Endothelial cell of umbilical vein (primary cell): ENCODE data around the gene GGA3. TPM values are rescaled to one million over a fixed set of nuclear protein-coding genes. Genes with fewer than 3 reads are reported as not detected.

ENCODE experiments used
- BruUV-seq: library from RNA; stranded (reverse); fragments of 400-500 nt; replicated peaks from 2 replicates; lab custom pipeline; 2021; lab: Mats Ljungman, UMichigan
- CTCF ChIA-PET: fragments of 300-600, 350-600 bp; sonication (Branson Sonifier 250); formaldehyde crosslinking; loops from one replicate; lab custom pipeline; 2021; ENCODE audit warnings: antibody characterized with exemption, inconsistent platforms; lab: Charles Lee
- POLR2A ChIA-PET: fragments of 300-600, 350-600 bp; sonication (Branson Sonifier 250); formaldehyde crosslinking; loops from one replicate; lab custom pipeline; 2021; ENCODE audit warnings: antibody characterized with exemption, inconsistent platforms; lab: Charles Lee
- DNase-seq: peaks from one replicate; pipeline ENCODE4 v3.0.0-alpha.2; 2011; ENCODE audit warnings: low read depth, low spot score
- FAIRE-seq: peaks from 2 replicates; lab custom pipeline; 2011; peaks lifted over from hg19 to GRCh38; lab: Jason Lieb, UNC
- H2AFZ ChIP-seq: 2 replicates; pipeline ENCODE4 v1.6.0; 2012; ENCODE audit warnings: low read depth, low read length, control low read depth, inconsistent platforms
- H3K27ac ChIP-seq: 2 replicates; pipeline ENCODE4 v1.5.1; 2011; ENCODE audit warnings: low read depth, mild to moderate bottlenecking, control low read depth, low read length, moderate library complexity; ENCODE audit not compliant: insufficient read depth
- H3K27me3 ChIP-seq, 2 experiments: 2 replicates each; pipeline versions ENCODE4 v1.6.0 to v1.6.1; 2011; ENCODE audit warnings: low read length in 2 of 2, mixed read lengths in 1 of 2; ENCODE audit not compliant: control insufficient read depth in 2 of 2, insufficient read depth in 2 of 2
- H3K36me3 ChIP-seq, 2 experiments: 2 replicates in 1 of 2; 3 replicates in 1 of 2; pipeline ENCODE4 v1.5.1; 2011; ENCODE audit warnings: low read length in 2 of 2, mild to moderate bottlenecking in 1 of 2, moderate library complexity in 1 of 2; ENCODE audit not compliant: control insufficient read depth in 2 of 2, insufficient read depth in 2 of 2; ENCODE audit errors: extremely low read depth in 1 of 2
- H3K4me1 ChIP-seq: 3 replicates; pipeline ENCODE4 v1.5.1; 2011; ENCODE audit warnings: mild to moderate bottlenecking, low read length; ENCODE audit not compliant: control insufficient read depth, insufficient read depth; ENCODE audit errors: extremely low read depth
- H3K4me2 ChIP-seq: 2 replicates; pipeline ENCODE4 v1.6.1; 2011; ENCODE audit warnings: low read length, control low read depth, mixed read lengths; ENCODE audit not compliant: insufficient read depth
- H3K4me3 ChIP-seq, 3 experiments: fragments of 200-600 bp in 1 of 3; sonication (generic), shearing (Covaris generic) in 1 of 3; replicated peaks in 1 of 3; 2 replicates each; pipeline ENCODE4 v1.5.1; 2011 to 2016; ENCODE audit warnings: control low read depth in 3 of 3, low read length in 3 of 3, mild to moderate bottlenecking in 2 of 3, inconsistent platforms in 1 of 3, low read depth in 1 of 3, moderate library complexity in 1 of 3; ENCODE audit not compliant: insufficient read depth in 1 of 3
- H3K79me2 ChIP-seq: 2 replicates; pipeline ENCODE4 v1.6.0; 2012; ENCODE audit warnings: low read length, inconsistent platforms; ENCODE audit not compliant: control insufficient read depth, insufficient read depth
- H3K9ac ChIP-seq: replicated peaks from 2 replicates; pipeline ENCODE3; 2011; ENCODE audit warnings: low read length, control low read depth; ENCODE audit not compliant: insufficient read depth; ENCODE audit errors: extremely low read depth
- H3K9me1 ChIP-seq: replicated peaks from 3 replicates; pipeline ENCODE4 v1.6.0; 2011; ENCODE audit warnings: mild to moderate bottlenecking, low read length; ENCODE audit not compliant: control insufficient read depth, insufficient read depth; ENCODE audit errors: extremely low read depth
- H3K9me3 ChIP-seq: replicated peaks from 2 replicates; pipeline ENCODE4 v1.5.1; 2012; ENCODE audit warnings: low read length, inconsistent platforms; ENCODE audit not compliant: control insufficient read depth, insufficient read depth
- H4K20me1 ChIP-seq: replicated peaks from 2 replicates; pipeline ENCODE3; 2011; ENCODE audit warnings: mild to moderate bottlenecking, low read length; ENCODE audit not compliant: control insufficient read depth, insufficient read depth; ENCODE audit errors: extremely low read depth
- CTCF ChIP-seq, 2 donors: IDR thresholded peaks; 1 replicate in 1 of 2; 2 replicates in 1 of 2; pipeline ENCODE4 v1.5.1; 2011; ENCODE audit warnings: low read length in 2 of 2, mild to moderate bottlenecking in 2 of 2, moderate library complexity in 2 of 2, control low read depth in 1 of 2, inconsistent platforms in 1 of 2, low read depth in 1 of 2; ENCODE audit not compliant: insufficient read depth in 1 of 2; ENCODE audit errors: extremely low read depth in 1 of 2
- EZH2 ChIP-seq: IDR thresholded peaks from 2 replicates; pipeline ENCODE4 v1.6.1; 2012; ENCODE audit warnings: borderline replicate concordance, low read depth, mild to moderate bottlenecking, moderate library complexity, low read length, inconsistent platforms; ENCODE audit not compliant: severe bottlenecking
- FOS ChIP-seq: IDR thresholded peaks from 2 replicates; pipeline ENCODE4 v1.6.1; 2011; ENCODE audit warnings: mild to moderate bottlenecking, low read length, moderate library complexity, borderline replicate concordance; ENCODE audit not compliant: insufficient read depth
- GATA2 ChIP-seq: IDR thresholded peaks from 2 replicates; pipeline ENCODE4 v1.7.0; 2011; ENCODE audit warnings: low read depth, mild to moderate bottlenecking, moderate library complexity, mixed read lengths, low read length; ENCODE audit not compliant: insufficient read length, insufficient read depth
- JUN ChIP-seq: IDR thresholded peaks from 2 replicates; pipeline ENCODE4 v1.6.1; 2011; ENCODE audit warnings: borderline replicate concordance, low read depth; ENCODE audit not compliant: insufficient read length, insufficient read depth
- MAX ChIP-seq: IDR thresholded peaks from 2 replicates; pipeline ENCODE4 v1.6.1; 2011; ENCODE audit not compliant: insufficient read depth, insufficient read length
- MYC ChIP-seq: IDR thresholded peaks from one replicate; pipeline ENCODE4 v1.6.1; 2011; ENCODE audit warnings: mild to moderate bottlenecking, low read depth, low read length
- POLR2A ChIP-seq: IDR thresholded peaks from 2 replicates; pipeline ENCODE4 v1.6.1; 2012; ENCODE audit warnings: low read depth, mild to moderate bottlenecking, control low read depth, low read length
- POLR2AphosphoS5 ChIP-seq: IDR thresholded peaks from 2 replicates; pipeline ENCODE4 v1.6.1; 2012; ENCODE audit warnings: low read depth, mild to moderate bottlenecking, control low read depth, low read length, moderate library complexity; ENCODE audit not compliant: insufficient read depth
- dilution Hi-C: fragments of 300-500 bp; cut with MboI; formaldehyde crosslinking; loops from one replicate; pipeline ENCODE4 v1.15.0; 2019; ENCODE audit warnings: low sequenced_read_pairs; ENCODE audit not compliant: extremely low pct_ligation_motif_present
- intact Hi-C: fragments of 100-400 bp; cut with micrococcal nuclease; formaldehyde crosslinking; loops from one replicate; pipeline ENCODE4 v1.10.0; 2022
- polyA plus RNA-seq, 4 experiments: library from polyadenylated mRNA; depleted of rRNA in 3 of 4; stranded (reverse) in 3 of 4; unstranded in 1 of 4; fragments of >200 nt; gene quantifications; 2 replicates each; pipeline versions ENCODE4 v1.2.1 to v1.2.3, GENCODE V29; 2011 to 2012; ENCODE audit warnings: missing spikeins in 1 of 4
- total RNA-seq: library from RNA; stranded (reverse); gene quantifications from 2 replicates; pipeline ENCODE4 v1.2.3, GENCODE V29; 2021

GGA3 gene
- total and polyA plus RNA-seq, 2 donors (not counting 3 experiments of a cell fraction or from before 2014, with no cell fraction given): 41.2 to 62.9 TPM

- H3K4me1 ChIP-seq: no peaks in the 10 kb centered on the region
- no peak overlapping the region for H3K27ac ChIP-seq
- no peak overlapping the region for H2AFZ ChIP-seq
- intact Hi-C loops (no loop called here), dilution Hi-C loops (no loop called here)
- H3K4me2 ChIP-seq: no peak overlapping the region
- BruUV-seq: no TSS peak
- ChIA-PET CTCF (interaction anchor here (0.9 to 7.6 kb wide), 4 partner anchors 14 to 170 kb away, joined by 3 to 91 read pairs (median 4); partner anchors contain the start of gene MIF4GD), POLR2A (no interaction called here)
- TF ChIP-seq MAX (no peak), JUN (no peak), POLR2AphosphoS5 (no peak), MYC (no peak), POLR2A (no peak), CTCF (IDR thresholded peaks at IDR 0.05; ENCODE audit: extremely low read depth in 1 of 2, insufficient read depth in 1 of 2, low read depth in 1 of 2, low read length in 2 of 2) (no peak), EZH2 (no peak), FOS (no peak), GATA2 (no peak)
- H4K20me1 ChIP-seq: no peaks in the 10 kb centered on the region
- no peak overlapping the region for H3K4me3 ChIP-seq
- H3K9me1 ChIP-seq: no peaks in the 10 kb centered on the region
- peaks cover under 1% of the 10 kb centered on the region for H3K79me2 ChIP-seq
- DNase-seq (no peak), FAIRE-seq (no peak)
- no peaks in the 10 kb centered on the region for H3K27me3 ChIP-seq
- H3K9ac ChIP-seq: no peak overlapping the region
- peaks cover 5 to 62% of the 10 kb centered on the region in 2 experiments for H3K36me3 ChIP-seq
- no peaks in the 10 kb centered on the region for H3K9me3 ChIP-seq
Measured at GRCh38 chr17:75242461-75243042, 18.9 kb downstream of the GGA3 start.
